CD4-positive, alpha-beta T cell treated with Interleukin-4 for 1 hour (primary cell): Measurements from ENCODE around the gene VAT1.

Experiments
- DNase-seq, 2 donors: peaks; one replicate each; pipeline ENCODE4 v3.0.0-alpha.2; 2020 to 2022

VAT1 gene

DNA sequence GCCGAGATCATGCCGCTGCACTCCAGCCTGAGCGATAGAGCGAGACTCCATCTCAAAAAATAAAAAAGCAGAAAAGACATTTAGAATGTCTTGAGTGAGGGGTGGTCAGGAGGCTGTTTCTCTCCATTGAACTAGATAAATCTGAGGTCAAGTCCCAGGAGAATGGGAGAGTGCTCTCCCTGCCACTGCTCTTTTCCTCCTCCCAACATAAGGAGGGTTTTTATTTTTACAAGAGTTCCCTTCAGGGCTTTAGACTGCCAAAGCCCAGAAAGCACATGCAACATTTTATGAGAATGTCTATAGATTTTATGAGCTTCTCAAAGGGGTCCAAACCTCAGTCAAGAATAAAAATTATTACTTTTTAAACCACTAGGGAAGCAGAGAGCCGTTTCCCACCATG lies 4.4 kb upstream of the VAT1 start:
- no peak for DNase-seq

DNA sequence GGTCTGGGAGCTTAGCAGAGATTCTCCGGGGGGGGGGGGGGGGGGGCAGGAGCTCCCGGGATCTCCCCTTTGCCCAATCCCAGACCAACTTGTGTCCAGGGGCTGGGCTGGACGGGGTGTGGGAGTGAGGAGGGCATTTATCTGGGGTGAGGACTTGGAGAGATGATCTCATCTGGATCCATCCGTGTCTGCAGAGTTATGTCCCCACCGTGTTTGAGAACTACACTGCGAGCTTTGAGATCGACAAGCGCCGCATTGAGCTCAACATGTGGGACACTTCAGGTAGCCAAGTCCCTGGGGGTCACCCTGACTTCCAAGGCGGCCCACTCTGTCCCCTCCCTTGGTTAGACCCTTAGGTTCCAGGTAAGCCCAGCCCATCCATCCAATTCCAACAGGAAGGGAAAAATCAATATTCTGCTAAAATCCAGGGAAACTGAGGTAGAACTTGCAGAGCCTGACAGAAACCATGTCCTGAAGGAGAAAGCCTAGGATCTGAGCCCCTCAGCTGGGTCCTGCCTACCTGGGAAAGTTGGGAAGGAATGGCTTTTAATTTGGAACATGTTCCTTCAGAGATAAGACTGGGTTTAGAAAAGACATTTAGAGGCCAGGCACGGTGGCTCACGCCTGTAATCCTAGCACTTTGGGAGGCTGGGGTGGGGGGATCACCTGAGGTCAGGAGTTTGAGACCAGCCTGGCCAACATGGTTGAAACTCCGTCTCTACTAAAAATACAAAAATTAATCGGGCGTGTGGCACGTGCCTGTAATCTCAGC lies 3.8 kb upstream of the VAT1 start:
- DNase-seq = no peak

DNA sequence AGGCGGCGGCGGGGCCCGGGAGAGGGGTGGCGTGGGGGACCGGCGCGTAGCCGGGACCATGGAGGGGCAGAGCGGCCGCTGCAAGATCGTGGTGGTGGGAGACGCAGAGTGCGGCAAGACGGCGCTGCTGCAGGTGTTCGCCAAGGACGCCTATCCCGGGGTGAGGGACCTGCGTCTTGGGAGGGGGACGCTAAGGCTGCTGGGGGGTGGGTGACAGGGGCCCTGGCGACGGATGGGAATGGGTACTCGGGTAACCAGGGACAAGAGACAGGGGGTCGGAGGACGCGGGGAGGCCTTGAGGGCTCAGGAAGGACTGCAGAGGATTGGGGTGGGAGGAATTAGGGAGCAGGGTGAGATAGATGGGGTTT lies 3.1 kb upstream of the VAT1 start:
- no peak for DNase-seq

DNA sequence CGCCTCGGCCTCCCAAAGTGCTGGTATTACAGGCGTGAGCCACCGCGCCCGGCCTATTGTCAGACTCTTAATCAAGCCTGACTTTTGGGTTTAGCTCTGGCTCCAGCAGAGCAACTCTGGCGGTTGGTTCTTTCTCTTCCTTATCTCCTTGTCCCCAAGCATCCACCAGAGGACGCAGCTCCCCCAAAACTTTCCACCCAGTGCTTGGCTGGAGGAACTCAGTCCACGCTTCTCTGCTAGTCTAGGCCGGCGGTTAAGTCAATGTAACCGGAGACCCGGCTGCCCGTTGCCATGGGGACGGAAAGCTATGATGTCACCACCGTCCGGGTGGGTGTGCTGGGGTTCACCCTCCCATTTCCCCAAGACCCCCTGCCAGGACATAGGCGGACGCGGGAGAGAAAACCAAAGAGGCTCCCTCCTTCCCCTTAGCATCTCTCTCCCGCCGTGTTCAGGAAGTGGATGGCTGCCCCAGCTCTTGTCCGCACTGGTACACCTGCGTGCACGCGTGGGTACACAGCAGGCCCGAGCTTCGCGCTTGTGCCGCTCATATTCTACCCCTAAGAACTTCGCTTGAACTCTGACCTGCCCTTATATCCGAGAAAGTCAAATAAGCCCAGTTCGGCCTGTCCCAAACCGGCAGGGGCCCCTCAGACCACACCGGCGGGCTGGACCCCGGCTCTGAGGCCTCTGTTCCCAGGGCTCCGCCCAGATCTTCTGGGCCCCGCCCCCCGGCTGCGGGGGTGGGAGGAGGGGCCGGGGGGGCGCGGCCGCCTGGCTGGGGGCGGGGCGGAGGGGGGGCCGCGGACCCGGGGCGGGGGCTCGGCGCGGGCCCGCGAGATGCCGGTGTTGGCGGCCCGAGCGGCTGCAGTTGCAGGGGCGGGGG lies 2.5 kb upstream of the VAT1 start, which contains the start of gene RND2:
TSS of gene RND2 (plus strand) at position 825 of the 883 bp plus-strand sequence. CDS start 117 bp downstream, outside the sequence.
- DNase-seq = peak; percentile 88 to 90

DNA sequence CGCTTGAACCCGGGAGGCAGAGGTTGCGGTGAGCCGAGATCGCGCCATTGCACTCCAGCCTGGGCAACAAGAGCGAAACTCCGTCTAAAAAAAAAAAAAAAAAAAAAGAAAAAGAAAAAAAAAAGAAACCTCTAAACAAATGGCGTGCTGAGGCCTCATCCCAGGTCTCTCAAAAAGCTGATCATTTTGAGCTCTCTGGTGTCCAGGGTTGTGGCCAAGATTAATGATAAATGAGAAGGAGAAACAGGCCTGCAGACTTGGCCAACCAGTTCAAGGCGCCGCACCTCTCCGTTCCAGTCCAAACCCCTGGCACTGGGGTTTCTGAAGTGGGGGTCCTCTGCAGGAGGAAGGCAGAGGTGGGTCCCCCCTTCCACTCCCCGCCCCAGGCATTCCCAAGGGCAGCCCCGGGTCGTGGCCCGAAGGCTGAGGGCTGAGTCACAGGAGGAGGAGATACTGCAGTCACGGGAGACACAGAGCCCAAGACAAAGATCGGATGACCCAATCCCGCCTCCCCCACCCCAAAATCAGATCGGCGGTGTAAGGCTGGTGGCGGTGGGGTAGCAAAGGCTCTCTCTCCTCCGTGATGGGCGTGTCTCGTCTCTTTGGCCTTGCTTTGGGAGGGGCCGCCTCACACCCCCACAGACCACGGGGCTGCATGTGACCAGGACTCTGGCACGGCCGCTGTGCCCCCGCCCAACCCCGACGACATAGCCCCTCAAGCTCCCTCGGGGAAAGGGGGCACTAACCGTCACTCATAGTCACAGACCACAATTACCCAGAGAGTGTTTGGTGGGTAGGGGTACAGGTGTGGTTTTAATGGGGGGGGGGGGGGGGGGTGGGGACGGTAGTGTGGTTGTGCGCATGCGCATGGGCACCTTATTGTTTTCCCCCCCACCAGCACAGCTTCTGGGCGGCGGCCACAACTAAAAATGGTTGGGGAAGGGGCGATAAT lies 1.1 kb downstream of the VAT1 start:
- DNase-seq = peak; percentile 39 to 41

DNA sequence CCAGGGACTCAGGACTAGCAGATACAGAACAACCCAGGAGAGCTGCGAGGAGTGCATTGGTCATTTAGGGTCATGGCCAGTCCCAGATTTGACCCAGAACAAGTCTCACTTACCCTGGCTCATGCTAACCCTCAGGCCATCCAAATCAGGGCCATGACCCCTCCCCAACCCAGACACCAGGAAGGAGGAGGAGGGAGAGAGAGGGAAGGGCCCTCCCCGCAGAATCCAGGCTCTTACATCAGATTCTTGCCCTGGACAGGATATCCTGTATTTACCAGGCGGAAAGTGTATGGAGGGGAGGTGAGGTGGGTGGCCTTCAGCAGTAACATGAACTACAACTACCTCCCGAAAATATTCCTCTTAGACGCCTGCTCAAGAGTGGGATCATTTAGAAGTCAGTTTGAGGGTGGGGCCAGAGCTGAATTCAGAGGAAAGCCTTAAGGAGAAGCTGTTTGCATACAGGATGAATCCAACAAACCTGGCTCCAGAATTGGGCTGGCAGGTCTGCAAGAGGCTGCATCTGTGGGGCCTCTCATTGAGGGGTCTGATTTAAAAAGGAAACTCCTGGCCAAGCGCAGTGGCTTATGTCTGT lies 2.1 kb downstream of the VAT1 start:
- no peak for DNase-seq

DNA sequence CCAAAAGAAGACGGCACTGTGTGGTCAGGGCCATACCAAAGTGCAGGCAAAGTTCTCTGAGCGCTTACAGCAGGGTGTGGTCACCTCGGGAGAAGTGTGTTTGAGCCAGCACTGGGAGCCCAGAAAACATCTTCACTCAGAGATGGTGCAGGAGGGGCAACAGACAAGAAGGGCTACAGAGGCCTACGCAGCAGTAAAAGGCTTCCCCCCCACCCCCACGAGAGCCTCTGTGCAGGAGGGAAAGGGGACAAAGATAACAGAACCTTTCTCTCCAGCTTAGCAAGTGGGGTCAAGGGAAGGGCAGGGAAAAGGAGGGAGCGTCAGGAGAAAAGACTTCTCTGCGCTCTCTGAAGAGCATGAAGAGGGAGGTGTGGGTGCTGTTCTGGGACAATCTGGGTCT lies 2.8 kb downstream of the VAT1 start:
- no peak for DNase-seq

DNA sequence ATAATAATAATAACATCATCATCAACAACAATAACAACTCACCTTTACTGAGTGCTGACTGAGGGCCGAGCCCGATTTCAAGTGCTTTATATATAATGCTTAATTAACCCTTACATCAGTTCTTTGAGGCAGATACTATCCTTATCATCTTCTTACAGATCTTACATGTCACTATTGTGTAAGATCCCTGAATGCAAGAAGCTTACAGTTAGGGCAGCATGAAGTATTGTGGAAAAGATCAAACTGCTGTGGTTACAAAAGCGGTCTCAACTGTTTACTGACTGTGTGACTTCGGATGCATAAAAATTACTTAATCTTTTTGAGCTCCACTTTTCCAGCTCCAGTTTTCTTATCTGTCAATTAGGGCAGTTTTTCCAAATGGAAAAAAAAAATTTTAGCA lies 3.3 kb downstream of the VAT1 start:
- DNase-seq = no peak

DNA sequence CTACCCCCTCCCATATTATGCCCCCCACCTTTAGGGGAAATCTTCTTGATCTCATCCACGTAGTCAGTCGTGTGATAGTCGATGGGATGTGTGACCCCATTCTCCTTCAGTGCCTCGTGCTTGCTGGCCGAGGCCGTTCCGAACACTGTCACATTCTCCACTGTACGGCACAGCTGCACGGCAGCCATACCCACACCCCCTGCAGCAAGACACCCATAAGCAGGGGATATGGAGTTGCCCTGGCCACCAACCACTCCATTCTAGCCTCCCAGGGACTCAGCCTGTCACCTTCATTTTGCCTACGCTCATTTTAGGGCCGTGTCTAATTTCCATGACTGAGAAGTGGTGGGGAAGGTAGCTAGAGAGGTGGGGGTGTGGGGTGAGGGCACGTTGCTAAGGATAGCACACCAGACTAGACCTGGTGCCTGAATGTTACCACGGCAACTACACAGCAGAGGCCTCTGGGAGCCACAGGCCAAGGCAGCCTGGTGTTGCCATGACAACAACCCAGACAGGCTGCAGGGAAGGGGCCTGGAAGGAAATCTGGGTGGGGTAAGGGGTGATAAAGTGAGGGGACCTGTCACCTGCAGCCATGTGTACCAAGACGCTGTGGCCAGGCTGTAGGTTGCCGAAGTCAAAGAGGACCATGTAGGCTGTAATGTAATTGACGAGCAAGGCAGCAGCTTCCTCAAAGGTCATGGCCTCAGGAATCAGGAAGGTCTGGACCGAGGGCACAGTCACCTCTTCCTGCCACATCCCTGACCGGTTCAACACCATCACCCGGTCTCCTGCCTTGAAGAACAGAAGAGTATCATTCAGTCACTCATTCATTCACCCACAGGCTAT lies 4.0 kb downstream of the VAT1 start:
- peak; percentile 55 to 63 for DNase-seq

DNA sequence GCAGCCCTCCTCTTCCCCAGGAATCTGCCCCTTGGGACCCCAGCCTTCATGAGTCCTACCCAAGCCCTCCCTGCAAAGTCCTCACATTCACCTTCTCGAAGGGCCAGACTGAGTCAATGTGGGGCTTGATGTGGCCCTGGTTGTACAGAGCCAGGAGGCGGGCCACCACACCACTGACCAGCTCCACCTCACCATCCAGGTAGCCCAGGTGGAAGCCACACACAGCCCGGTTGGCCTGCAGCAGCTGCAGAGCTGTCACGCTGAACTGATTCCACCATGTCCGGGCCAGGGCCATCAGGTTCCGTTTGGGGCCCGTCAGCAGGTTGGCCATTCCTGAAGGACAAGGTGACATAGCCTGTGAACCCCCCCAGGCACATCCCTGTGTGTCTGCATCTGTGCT lies 6.0 kb downstream of the VAT1 start:
- DNase-seq = no peak

DNA sequence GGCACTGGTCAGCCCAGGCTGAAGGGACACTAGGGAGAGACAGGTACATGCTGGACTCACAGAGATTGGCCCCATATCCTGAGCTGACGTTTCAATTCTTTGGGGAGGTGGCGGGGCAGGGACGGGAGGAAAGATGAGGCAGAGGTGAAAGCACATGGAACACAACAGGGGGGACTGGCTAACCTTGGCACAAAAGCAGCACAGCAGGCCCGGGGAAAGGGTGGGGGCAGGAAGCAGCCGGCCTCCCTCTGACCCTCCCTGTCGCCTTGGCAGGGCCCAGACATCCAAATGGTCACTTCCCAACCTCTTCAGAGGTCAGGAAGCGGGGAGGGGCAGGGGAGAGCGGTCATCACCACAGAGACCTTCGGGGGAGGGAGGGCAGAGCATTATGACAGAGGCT lies 6.6 kb downstream of the VAT1 start:
- DNase-seq = no peak

DNA sequence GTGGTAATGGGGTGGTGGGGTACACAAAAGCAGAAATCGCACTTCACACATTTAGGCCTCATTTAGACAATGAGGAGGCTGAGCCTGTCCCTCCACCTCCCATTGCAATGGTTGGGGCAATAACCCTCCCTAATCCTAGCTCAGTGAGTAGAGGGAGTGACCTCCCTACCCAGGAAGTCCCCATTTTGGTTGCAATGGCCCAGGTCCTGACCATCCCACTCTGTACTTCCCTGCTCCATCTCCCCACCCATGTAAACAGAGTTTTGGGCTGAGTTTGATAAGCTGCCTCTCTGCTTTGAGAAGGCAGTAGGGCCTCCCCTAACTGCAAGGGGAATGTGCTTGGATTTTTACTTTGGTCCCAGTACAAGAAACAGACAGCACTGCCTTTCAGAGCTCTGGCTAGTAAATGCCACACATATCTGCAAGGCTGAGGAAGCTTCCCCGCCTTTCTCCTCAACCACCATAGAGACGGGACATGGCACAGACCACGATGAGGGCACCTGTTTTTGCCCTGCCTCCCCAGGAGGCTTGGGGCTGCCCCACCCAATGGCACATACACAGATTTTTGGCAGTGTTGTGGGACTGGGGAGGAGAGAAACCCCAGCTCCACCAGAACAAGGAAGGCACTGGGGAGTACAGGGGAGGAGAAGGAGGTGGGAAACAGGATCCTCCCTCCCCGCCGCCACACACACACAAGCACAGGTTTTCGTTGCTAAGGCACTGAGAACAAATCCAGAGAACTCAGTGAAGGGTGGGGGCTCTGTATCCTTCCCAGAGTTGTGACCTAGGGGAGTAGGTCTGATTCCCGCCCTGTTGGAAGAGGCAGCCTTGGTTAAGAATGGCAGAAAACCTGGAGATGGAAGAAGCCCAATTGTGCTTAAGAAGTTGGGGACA lies 7.3 kb downstream of the VAT1 start:
- DNase-seq = no peak

DNA sequence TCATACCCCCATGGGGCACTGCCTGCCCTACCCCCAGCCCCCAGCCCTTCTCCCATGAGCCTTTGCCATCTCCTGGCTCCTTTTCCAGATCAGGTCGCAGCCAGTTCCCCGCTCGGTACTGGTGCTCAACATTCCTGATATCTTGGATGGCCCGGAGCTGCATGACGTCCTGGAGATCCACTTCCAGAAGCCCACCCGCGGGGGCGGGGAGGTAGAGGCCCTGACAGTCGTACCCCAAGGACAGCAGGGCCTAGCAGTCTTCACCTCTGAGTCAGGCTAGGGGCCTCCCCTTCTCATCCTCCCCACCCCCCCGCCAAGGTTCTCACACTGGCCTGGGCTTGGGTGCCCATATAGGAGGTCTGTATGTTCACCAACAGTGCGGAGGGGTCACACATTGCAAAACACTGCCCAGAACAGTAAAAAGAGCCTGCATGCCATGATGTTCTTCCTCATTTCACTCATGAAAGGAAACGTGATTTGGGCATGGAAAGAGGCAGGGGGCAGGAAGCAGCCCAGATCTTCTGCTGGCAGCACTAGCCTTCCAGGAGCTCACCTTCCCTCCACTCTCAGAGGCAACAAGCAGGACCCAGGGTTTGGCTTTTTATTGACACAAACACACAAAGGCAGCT lies 8.1 kb downstream of the VAT1 start:
- no peak for DNase-seq

DNA sequence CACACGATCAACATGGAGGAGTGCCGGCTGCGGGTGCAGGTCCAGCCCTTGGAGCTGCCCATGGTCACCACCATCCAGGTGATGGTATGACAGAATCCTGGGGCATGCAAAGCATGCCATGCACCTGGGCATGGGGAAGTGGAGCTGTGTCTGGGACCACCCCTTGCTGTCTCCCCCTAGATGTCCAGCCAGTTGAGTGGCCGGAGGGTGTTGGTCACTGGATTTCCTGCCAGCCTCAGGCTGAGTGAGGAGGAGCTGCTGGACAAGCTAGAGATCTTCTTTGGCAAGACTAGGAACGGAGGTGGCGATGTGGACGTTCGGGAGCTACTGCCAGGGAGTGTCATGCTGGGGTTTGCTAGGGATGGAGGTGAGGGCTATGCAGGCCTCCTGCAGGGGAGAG lies 8.9 kb downstream of the VAT1 start:
- DNase-seq = no peak

DNA sequence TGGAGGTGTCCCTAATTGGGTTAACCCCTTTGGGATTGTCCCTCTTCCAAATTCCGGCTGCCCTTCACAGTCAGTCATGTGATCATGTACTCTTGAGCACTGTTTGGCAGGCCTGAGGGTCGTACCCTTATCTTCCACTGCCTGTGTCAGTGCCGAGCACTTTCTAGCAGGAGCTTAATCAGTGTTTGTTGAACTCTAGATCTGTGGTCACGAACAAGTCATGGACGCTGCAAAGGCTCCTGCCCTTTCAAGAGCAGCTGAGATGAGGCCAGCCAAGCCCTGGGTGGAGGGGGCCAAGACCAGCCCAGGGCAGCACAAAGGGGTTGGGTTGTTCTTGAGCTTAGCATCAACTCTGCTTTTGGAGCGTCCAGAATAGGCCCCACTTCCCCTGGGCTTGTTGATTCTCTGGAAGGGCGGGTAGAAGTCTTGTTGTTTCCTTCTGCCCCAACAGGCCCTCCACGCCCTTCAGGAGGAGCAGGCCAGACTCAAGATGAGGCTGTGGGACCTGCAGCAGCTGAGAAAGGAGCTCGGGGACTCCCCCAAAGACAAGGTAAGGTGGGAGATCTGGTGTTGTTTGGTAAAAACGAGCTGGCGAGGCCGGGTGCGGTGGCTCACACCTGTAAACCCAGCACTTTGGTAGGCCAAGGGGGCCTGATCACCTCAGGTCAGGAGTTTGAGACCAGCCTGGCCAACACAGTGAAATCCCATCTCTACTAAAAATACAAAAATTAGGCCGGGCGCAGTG lies 10.3 kb downstream of the VAT1 start:
- no peak for DNase-seq

DNA sequence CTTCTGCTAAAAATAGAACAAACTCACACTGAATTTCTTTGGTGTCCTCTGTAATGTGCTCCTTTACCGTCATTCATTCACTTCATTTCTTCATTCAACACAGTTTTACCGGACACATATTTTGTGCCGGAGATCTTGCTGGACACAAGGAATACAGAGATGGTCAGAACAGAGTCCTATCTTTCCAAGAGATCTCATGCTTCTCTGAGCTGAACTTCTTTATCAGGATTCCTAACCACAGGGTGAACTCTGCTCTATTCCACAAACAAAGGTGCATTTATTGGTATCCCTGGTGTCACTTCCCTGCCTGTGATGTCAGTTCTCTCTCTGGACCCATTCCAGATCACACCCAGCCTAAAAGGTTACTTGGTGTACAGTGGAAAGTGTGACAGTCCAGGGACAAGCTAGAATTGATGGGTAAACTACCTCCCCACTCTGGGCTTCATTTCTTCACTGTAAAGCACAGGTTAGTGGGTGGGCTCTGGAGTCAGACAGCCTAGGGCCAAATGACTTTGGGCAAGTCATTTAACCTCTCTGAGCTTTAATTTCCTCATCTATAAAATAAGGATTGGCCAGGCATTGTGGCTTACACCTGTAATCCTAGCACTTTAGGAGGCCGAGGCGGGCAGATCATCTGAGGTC lies 11.4 kb downstream of the VAT1 start:
- no peak for DNase-seq

DNA sequence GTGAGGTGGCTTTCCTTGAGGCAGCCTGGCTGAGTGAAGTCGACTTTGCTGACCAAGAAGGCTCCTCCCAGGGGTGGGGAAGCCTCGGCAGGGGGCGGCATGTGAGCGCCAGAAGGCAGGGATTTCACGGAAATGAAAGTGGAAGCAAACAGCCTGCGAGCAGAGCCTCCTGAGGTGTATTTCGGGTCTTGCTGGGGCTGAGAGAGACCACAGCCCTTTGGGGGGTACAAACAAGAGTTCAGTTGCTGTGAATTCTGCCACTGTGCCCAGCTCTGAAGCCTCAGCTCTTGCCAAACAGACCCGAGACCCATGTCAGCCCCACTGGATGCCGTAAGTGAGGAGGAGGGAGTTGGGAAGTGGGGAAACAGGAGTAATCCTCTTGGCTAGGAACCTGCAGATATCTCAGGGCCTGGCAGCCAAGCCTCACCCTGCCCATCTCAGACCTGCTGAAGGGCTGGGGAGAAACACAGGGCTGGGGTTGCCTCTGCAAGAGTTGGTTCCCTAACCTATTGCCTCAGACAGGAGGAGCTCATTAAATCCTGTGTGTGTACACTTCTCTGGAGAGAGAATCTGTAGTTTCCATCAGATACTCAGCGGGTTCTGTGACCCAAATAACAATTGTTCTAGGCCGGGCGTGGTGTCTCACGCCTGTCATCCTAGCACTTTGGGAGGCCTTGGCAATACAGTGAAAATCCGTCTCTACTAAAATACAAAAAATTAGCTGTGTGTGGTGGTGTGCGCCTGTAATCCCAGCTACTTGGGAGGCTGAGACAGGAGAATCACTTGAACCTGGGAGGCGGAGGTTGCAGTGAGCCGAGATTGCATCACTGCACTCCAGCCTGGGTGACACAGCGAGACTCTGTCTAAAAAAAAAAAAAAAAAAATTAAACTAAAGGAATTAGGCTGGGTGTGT lies 15.3 kb downstream of the VAT1 start, which contains the start of gene IFI35:
TSS of gene IFI35 (plus strand) at position 146 of the 913 bp plus-strand sequence. CDS start at position 310, 164 bp downstream.
- peak; percentile 87 to 88 for DNase-seq
